ENCODE measurements around the gene PSMF1.
A peak's percentile ranks its signal among the peaks of the same experiment; 100 is the strongest.

The PSMF1 gene

GRCh38 chr20:1107176-1107575 is 11.2 kb upstream of the PSMF1 start:
- H3K27ac ChIP-seq, result no peak overlapping the region
- TF ChIP-seq CTCF (conservative IDR thresholded peaks at IDR 0.05), result no peak

GRCh38 chr20:1108437-1108920 is 9.9 kb upstream of the PSMF1 start:
- no peak overlapping the region for H3K27ac ChIP-seq
- peak; percentile 92 for TF ChIP-seq CTCF (conservative IDR thresholded peaks at IDR 0.05)

GRCh38 chr20:1112908-1113307 is 5.5 kb upstream of the PSMF1 start:
- no peak overlapping the region for H3K27ac ChIP-seq
- TF ChIP-seq CTCF (conservative IDR thresholded peaks at IDR 0.05), result no peak

GRCh38 chr20:1118004-1118335 is 432 bp upstream of the PSMF1 start:
- TF ChIP-seq CTCF (conservative IDR thresholded peaks at IDR 0.05), result no peak
- peak overlapping the region; percentile 97 for H3K27ac ChIP-seq

- H3K27ac ChIP-seq, result peak overlapping the region; percentile 97
- TF ChIP-seq CTCF (conservative IDR thresholded peaks at IDR 0.05), result no peak
Observed at GRCh38 chr20:1119128-1119505, 715 bp downstream of the PSMF1 start.

GRCh38 chr20:1119524-1119923 is 1.1 kb downstream of the PSMF1 start:
- no peak for TF ChIP-seq CTCF (conservative IDR thresholded peaks at IDR 0.05)
- peak overlapping the region; percentile 97 for H3K27ac ChIP-seq

GRCh38 chr20:1121429-1121828 is 3.0 kb downstream of the PSMF1 start:
- peak overlapping the region; percentile 97 for H3K27ac ChIP-seq
- TF ChIP-seq CTCF (conservative IDR thresholded peaks at IDR 0.05), result no peak
